GM08714 (cell line): ENCODE measurements around the gene ATP10A.

Experiments
- H3K4me3 ChIP-seq: fragments of 200-500 bp; sonication (Bioruptor generic); 2 replicates; pipeline ENCODE4 v1.5.1; 2014; ENCODE audit warnings: mild to moderate bottlenecking, low read length, inconsistent platforms
- ZNF274 ChIP-seq: IDR thresholded peaks from 2 replicates; pipeline ENCODE4 v1.6.1; 2012; ENCODE audit warnings: mild to moderate bottlenecking, low read depth, low read length

The ATP10A gene

DNA sequence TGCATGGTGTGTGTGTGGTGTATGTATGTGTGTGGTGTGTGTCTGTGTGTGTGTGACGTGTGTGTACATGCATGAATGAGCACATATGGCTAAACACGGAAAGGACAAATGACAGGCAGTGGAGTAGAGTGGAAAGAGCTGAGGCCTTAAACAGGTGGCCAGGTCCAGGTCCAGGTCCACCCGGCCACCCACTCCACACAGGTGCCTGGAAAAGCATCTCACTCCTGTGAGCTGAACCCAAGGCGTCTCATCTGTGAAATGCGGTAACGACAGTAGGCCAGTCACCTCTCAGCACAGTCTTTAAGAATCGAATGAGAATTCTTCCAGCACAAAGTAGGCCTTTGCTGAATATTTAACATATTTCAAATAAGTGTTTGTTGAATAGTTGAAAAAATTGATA, 58.7 kb downstream of the ATP10A start:
- TF ChIP-seq ZNF274: no peak

DNA sequence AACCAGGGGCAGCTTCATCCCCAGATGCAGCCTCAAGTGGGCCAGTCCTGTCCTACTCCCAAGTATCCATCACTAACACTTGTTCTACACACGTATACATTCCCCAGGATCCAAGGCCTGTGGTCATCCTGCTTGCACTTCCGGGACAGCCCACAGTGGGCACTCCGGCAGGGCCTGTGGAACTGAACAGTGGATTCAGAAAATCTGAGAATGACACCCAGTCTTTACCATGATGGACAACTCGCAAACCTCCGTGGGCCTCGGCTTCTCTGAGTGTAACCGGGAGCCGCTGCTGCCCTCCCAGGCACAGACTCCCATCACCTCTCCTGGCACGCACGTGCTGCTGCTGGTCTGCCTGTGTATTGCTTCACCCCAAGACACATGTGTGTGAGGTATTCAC, 59.6 kb downstream of the ATP10A start:
- TF ChIP-seq ZNF274: no peak
- no peak overlapping the region for H3K4me3 ChIP-seq

More for the DNA sequence above, 58.7 kb downstream of the ATP10A start:
- H3K4me3 ChIP-seq: no peak overlapping the region

DNA sequence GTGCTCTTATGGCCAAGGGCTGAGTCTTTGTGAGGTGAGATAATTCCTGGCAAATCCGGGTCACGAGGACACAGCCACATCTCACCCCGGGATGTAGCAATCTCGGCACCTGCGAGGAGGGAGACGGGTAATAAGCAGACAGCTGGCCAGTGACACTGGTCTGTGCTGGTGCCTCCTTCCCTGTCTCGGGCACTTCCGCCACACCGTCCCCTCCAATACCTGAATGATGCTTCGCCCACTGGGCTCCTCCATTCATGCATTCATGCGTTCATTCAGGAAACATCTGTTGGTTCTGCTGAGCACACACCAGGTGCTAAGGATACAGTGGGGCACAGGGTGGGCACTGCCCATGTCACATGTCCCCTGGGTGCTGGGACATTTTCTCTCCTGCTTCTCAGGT, 60.1 kb downstream of the ATP10A start:
- TF ChIP-seq ZNF274: no peak

DNA sequence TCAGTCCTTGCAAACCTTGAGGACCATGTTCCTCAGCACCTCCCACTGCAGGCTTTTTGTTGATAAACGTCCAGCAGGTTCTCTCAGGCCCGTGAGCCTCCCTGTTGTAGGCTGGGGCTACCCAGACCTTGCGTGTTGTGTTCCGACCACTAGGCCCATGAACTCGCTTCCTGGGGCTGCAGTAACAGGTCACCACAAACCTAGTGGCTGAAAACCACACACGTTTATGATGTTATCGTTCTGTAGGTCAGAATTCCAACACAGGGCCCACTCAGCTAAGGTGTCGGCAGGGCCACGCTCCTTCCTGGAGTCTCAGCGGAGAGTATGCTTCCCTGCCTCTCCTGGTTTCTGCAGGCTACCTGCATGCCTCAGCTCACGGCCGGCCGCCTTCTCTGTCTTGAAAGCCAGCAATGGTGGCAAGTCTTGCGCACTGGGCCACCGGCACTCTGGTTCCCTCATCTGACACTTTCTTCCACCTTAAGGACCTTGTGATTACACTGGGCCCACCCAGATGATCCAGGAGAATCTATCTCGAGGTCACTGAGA, 60.8 kb downstream of the ATP10A start:
- TF ChIP-seq ZNF274: no peak

More for the DNA sequence above, 60.1 kb downstream of the ATP10A start:
- H3K4me3 ChIP-seq: no peak overlapping the region

DNA sequence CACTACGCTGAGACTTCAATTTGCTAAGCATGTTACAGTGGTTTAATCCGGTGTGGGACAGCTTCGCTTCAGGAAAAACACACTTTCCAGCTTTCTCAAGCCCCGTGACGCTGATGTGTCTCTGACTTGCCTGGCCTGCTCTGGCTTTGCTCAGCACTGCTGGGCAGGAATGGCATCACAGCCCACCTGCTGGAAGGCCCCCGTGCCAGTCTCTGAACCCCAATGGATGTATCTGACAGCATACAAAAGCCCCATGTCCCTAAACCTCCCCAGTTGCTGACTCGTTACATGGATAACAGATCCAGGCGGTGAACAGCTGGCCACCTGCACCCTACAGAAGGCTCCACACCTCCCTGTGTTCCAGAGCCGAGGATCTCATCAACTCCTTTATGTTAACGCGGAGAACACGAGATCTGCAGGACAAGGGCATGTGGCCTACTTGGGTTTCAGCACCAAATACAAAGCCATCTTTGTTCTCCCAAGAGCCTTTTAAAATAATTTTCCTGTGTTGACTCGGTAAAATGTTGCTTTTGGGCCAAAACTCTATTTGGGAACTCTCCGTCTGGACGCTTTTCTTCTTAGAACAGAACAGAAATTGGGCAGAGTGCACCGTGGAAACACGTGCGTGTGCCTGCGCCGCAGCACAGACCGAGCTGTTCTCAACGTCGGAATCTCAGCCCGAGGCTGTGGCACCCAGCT, 61.4 kb downstream of the ATP10A start:
- no peak overlapping the region for H3K4me3 ChIP-seq
- TF ChIP-seq ZNF274: no peak

More for the DNA sequence above, 60.8 kb downstream of the ATP10A start:
- H3K4me3 ChIP-seq: no peak overlapping the region

DNA sequence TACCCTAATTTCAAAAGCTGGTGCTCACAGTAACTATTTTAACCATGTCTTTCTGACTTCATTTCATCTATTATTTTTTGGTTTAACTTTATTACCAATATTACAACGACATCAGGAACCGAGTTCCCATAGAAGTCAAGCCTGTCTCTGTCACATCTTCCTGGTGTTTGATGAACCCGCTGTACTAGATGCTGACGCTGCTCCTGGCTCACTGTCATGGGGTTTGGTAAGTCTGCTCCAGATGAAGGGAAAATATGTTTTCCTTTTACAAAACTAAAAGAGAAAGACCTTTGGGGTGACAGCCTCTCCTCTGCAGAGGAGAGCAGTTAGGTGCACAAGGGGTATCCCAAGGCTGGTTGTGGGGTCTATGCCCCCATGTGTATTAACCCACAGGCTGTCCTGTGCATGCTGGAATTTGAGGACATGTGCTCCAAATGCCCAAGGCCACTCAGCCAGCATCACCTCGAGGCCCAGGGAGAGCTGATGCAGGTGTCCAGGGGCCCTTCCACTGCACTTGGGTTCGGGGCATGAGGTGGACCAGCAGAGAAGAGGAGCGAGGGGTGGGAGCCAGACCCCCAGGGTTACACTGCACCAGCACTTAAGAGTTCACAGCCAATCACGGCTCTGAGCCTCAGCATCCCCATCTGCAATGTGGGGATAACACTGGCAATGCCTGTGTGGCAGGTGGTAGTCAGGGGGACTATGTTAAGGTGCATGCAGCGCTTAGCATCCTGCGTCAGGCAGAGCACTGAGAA, 62.2 kb downstream of the ATP10A start:
- H3K4me3 ChIP-seq: no peak overlapping the region
- no peak for TF ChIP-seq ZNF274

DNA sequence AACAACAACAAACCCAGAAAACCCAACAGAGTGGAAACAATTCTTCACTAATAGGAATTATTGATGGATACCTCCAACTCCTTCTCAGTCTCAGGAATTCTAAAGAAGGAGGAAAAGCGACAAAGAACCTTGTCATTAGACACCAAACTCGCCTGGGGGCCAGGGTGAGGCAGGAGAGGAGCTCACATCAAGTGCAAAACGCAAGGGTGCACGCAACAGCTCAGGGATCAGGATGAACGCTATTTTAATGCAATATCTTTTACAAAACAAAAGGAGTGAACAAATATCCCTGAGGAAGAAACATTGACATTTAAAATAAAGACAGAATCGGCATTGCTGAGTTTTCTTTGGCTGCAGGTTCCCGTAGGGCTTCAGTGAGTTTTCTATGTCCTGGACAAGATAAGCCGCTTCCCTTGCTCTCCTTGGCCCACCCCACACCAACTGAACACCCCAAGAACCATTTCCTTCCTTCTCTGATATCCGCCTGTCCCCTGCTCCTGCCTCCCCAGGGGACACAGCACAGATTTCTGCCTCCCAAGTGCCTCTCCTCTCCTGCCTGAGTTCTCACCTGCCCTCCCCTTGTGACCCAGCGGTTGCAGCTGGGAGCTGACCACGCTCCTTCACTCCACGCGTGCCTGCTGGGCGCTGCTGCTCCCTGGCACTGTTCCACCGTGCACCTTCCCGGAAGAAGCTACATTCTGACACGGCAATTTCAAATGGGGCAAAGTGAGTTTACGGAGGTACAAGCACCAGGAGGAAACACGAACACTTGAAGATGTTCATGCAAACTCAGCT, 63.0 kb downstream of the ATP10A start:
- no peak for TF ChIP-seq ZNF274
- H3K4me3 ChIP-seq: no peak overlapping the region

DNA sequence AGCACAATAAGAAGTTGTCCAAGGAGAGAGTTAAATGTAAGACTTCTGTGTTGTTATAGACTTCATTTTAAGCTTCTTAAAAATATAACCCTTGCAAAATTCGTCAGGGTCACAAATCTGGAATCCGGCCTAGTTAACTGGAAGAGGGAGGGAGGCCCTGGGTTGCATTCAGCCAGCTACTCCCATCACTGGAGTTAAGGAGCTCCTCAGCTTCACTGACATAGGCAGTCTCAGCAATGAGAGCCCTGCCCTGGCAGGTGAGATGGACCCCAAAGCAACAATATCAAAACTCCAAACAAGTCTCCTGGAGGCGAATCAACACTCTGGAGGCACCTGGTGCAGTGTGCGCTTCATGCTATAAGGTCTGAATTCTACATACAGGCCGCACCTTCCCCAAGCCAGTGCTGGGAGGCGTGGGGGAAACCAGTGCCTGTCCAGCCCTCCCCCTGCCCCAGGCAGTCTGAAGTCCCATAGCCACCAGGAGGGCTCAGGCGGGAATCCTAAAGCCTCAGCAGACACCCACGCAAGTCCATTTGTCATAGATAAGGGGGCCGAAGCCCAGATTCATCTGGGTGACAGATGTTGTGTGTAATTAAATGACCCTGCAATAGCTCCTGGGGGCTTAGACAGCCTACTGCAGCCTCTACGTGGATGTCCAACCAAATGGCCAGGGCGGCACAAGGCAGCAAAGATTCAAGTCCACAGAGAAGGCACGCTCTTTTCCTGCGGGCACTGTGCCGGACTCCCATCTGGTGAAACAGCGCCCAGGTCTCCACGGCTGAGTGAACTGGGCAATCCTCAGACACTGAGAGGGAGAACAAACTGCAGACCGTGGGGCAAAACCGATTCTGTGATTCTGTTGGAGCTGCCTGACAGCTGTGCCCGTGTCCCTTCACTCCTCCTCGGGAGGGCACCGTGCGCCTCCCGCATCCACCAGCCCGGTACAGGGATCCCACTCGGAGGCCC, 64.9 kb downstream of the ATP10A start:
- TF ChIP-seq ZNF274: no peak
- H3K4me3 ChIP-seq: no peak overlapping the region

DNA sequence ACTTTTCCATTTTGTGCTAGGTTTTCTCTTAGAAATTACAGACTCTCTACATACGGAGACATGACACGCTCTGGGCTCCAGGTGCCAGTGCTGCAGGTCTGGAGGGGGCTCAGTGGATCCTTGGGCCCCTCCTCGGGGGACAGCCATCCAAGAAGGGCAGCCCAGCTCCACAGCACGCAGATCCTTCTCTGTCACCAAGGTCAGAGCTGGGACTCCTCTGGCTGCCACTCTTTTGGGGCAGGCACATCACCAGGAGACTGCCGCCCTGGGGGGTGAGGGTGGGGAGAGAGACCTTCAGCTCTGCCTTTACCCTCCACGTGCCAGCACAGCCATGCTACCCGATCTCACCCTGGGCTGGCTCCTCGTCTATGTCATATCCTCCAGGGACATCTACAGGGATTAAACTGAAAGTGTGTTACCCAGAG, 65.6 kb downstream of the ATP10A start:
- TF ChIP-seq ZNF274: no peak
- no peak overlapping the region for H3K4me3 ChIP-seq

DNA sequence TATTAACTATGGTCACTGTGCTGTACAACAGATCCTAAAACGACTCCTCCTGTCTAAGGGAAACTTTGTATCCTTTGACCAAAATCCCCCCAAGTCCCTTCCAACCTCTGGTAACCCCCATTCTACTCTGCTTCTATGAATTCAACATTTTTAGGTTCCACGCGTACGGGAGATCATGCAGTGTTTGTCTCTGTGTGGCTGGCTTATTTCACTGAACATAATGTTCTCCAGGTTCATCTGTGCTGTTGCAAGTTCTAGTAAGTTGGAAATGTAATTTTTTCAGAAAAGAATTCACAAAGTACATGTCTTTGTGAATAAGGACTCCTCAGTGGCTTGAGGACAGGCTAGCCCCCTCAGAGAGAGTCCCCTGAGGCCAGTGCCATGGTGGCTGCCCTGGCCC, 66.1 kb downstream of the ATP10A start:
- TF ChIP-seq ZNF274: no peak

DNA sequence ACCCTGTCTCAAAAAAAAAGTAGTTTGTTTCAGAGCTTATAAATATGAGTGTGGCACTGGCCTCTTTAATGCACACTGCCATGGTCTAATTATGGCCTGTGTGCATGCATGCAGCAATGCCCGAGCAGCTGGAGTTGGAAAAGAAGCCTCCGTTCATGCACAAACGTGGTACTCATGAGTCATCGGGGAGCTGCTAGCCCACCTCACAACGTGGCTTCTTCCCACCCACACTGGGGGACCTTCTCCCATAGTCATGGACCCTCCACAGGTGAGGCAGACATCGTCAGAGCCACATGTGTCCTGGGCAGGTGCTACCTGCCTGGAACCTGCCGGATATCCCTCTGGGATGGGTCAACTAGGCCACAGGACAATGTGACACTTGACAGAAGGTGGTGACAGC, 66.7 kb downstream of the ATP10A start:
- H3K4me3 ChIP-seq: no peak overlapping the region
- TF ChIP-seq ZNF274: no peak

More for the DNA sequence above, 66.1 kb downstream of the ATP10A start:
- H3K4me3 ChIP-seq: no peak overlapping the region

DNA sequence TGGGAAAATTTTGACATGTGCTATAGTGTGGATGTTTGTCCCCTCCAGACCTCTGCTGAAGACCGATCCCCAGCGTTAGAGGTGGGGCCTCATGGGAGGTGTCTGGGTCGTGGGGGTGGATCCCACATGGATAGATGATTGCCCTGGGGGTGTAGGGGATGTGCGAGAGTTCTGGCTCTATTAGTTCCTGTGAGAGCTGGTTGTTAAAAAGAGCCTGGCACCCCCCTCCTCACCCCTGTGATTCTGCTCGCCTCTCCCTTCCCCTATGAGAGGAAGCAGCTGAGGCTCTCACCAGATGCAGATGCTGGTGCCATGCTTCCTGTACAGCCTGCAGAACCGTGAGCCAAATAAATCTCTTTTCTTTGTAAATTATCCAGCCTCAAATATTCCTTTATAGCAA, 67.4 kb downstream of the ATP10A start:
- TF ChIP-seq ZNF274: no peak
- H3K4me3 ChIP-seq: no peak overlapping the region

DNA sequence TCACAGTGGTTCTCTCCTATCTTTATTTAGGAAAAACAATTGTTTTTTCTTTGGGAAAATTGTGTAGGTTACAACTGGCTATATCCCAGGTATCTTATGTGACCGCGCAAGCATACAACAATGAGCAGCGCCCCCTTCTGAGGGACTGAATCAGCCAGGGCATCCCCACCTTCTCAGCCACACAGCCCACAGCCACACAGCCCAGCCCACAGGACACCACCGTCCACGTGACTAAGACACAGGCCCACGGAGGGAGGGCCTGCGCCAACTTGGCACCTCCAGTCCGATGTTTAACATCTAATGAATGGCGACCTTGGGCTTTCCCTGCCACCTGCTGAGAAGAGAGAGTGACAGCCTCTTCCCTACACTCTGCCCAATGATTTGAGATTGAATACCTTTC, 68.1 kb downstream of the ATP10A start:
- H3K4me3 ChIP-seq: no peak overlapping the region
- no peak for TF ChIP-seq ZNF274
